Peyer's patch (tissue), 4 donors: Measurements from ENCODE around the gene MTF2. TPM values are rescaled to one million over a fixed set of nuclear protein-coding genes. Genes with fewer than 3 reads are reported as not detected.

Source experiments
- DNase-seq, 3 donors: peaks; one replicate each; pipeline ENCODE4 v3.0.0-alpha.2; 2017 to 2019
- H3K27ac ChIP-seq, 4 donors: fragments of 200-600 bp; sonication (generic); one replicate each; pipeline ENCODE4 v1.5.1; 2016 to 2019
- H3K27me3 ChIP-seq, 2 donors: fragments of 200-600 bp; sonication (generic); one replicate each; pipeline ENCODE4 v1.5.1; 2019
- H3K36me3 ChIP-seq, 3 donors: fragments of 200-600 bp; sonication (generic); one replicate each; pipeline ENCODE4 v1.5.1; 2016 to 2019
- H3K4me1 ChIP-seq, 4 donors: fragments of 200-600 bp; sonication (generic); one replicate each; pipeline ENCODE4 v1.5.1; 2016 to 2019
- H3K4me3 ChIP-seq, 4 donors: fragments of 200-600 bp; sonication (generic); 1 replicate in 3 of 4; 2 replicates in 1 of 4; pipeline ENCODE4 v1.5.1; 2016 to 2019; ENCODE audit warnings: mild to moderate bottlenecking in 1 of 4
- H3K9me3 ChIP-seq, 4 donors: fragments of 200-600 bp; sonication (generic); one replicate each; pipeline ENCODE4 v1.5.1; 2016 to 2019; ENCODE audit warnings: mild to moderate bottlenecking in 1 of 4
- POLR2A ChIP-seq, 2 donors: fragments of 450-650 bp; IDR thresholded peaks; one replicate each; pipeline ENCODE4 v1.5.1; 2017; ENCODE audit warnings: antibody characterized with exemption in 2 of 2, mild to moderate bottlenecking in 2 of 2, moderate library complexity in 2 of 2
- total RNA-seq, 4 donors: library from RNA; depleted of rRNA; stranded (reverse); fragments of >200 nt; gene quantifications; one replicate each; pipeline ENCODE4 v1.1.0, GENCODE V29; 2016
- TF ChIP-seq, protein P1 (sequence below), 6 experiments: fragments of 450-650 bp in 4 of 6; fragments of 200-600 bp in 2 of 6; sonication (generic) in 1 of 6; IDR thresholded peaks; one replicate each; pipeline ENCODE4 v1.5.1; 2017 to 2019; ENCODE audit warnings: antibody characterized with exemption in 6 of 6, mild to moderate bottlenecking in 3 of 6, moderate library complexity in 1 of 6

The MTF2 gene
- total RNA-seq, 4 donors from 2014 or later: 22.3 to 29.8 (median 26.4) TPM

DNA sequence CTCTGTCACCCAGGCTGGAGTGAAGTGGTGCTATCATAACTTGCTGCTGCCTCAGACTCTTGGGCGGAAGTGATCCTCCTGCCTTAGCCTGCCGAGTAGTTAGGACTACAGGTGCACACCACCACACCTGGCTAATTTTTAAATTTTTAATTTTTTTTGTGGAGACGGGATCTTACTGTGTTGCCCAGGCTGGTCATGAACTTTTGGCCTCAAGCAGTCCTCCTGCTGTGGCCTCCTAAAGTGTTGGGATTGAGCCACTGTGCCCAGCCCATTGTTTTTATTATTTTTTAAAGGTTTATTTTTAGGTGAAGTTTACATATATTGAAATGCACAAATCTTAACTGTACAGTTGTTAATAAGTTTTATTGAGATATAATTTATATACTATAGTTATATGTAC is 3.2 kb downstream of the MTF2 start:
- TF ChIP-seq, protein P1, sequence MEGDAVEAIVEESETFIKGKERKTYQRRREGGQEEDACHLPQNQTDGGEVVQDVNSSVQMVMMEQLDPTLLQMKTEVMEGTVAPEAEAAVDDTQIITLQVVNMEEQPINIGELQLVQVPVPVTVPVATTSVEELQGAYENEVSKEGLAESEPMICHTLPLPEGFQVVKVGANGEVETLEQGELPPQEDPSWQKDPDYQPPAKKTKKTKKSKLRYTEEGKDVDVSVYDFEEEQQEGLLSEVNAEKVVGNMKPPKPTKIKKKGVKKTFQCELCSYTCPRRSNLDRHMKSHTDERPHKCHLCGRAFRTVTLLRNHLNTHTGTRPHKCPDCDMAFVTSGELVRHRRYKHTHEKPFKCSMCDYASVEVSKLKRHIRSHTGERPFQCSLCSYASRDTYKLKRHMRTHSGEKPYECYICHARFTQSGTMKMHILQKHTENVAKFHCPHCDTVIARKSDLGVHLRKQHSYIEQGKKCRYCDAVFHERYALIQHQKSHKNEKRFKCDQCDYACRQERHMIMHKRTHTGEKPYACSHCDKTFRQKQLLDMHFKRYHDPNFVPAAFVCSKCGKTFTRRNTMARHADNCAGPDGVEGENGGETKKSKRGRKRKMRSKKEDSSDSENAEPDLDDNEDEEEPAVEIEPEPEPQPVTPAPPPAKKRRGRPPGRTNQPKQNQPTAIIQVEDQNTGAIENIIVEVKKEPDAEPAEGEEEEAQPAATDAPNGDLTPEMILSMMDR (IDR thresholded peaks at IDR 0.05): no peak
- no peak for TF ChIP-seq POLR2A (IDR thresholded peaks at IDR 0.05)
- H3K27me3 ChIP-seq: no peaks in the 10 kb centered on the region
- peaks cover 0 to 4% (median 0%) of the 10 kb centered on the region in 3 donors for H3K36me3 ChIP-seq
- peaks cover 0 to 9% (median 2%) of the 10 kb centered on the region in 4 donors for H3K4me1 ChIP-seq
- H3K27ac ChIP-seq: no peak overlapping the region
- no peaks in the 10 kb centered on the region for H3K9me3 ChIP-seq
- no peak overlapping the region for H3K4me3 ChIP-seq
- DNase-seq: no peak

DNA sequence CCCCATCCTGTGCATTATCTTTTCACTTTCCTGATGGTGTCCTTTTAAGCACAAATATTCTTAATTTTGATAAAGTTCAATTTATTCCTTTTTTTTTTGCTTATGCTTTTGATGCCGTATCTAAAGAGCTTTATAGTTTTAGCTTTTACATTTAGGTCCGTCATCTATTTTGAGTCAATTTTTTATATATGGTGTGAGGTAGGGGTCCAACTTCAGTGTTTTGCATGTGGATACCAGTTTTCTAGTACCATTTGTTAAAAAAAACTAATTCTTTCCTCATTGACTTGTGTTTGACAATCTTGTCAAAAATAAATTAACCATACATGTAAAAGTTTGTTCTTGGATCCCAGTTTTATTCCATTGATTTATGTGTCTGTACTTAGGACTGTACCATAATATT is 4.9 kb downstream of the MTF2 start:
- H3K36me3 ChIP-seq: peaks cover 0 to 4% (median 0%) of the 10 kb centered on the region in 3 donors
- no peak overlapping the region for H3K4me3 ChIP-seq
- no peak overlapping the region for H3K27ac ChIP-seq
- H3K4me1 ChIP-seq: peaks cover 0 to 9% (median 0%) of the 10 kb centered on the region in 4 donors
- TF ChIP-seq POLR2A (IDR thresholded peaks at IDR 0.05): no peak
- TF ChIP-seq, protein P1 (IDR thresholded peaks at IDR 0.05): no peak
- no peak for DNase-seq
- H3K9me3 ChIP-seq: no peaks in the 10 kb centered on the region
- H3K27me3 ChIP-seq: no peaks in the 10 kb centered on the region

DNA sequence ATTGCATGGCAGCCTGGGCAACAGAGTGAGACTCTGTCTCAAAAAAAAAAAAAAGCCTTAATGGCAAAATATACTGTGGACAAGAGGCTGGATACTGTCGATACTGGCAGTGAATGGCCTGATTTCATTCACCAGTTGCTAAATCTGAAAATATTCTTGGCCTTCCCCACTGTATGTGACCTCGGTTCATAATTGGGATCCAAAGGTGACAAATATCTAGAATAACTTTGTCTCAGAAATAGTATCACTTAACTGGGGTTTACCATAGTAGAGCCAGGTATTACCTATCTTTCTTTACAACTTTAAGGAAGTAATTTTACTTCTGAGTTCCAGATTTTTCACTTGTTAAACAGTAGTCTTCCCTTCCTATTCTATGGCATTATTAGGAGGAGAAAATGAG is 8.4 kb downstream of the MTF2 start:
- no peak overlapping the region for H3K4me3 ChIP-seq
- no peaks in the 10 kb centered on the region for H3K27me3 ChIP-seq
- H3K4me1 ChIP-seq: peaks cover 0 to 5% (median 0%) of the 10 kb centered on the region in 4 donors
- TF ChIP-seq, protein P1 (IDR thresholded peaks at IDR 0.05): no peak
- TF ChIP-seq POLR2A (IDR thresholded peaks at IDR 0.05): no peak
- peaks cover 0 to 4% (median 0%) of the 10 kb centered on the region in 3 donors for H3K36me3 ChIP-seq
- H3K27ac ChIP-seq: no peak overlapping the region
- H3K9me3 ChIP-seq: no peaks in the 10 kb centered on the region
- DNase-seq: no peak

DNA sequence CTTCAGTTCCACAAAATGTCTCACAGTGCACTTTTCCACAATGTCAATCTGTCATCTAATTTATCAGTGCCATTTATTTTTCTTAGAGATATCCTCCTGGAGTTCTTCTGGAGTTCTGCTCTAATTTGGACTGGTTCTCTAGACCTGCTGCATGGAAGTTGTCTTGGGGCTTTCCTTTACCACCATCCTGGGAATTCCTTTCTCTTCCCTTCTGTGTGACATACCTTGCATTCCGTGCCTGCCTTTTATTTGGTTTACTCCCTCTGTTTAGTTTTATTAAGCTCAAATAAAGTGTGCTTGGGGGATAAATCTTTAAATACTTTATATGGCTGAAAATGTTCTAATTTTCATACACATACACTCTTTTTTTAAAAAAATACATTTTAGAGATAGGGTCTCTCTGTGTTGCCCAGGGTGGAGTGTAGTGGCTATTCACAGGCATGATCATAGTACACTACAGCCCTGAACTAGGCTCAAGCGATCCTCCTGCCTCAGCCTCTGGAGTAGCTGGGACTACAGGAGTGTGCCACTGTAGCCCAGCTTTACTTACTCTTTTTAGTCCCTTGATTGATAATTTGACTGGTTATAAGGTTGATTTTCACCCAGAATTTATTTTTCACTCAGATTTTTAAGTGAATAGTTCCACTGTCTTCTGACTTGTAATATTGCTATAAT is 14.4 kb downstream of the MTF2 start:
- no peak for DNase-seq
- Histone ChIP-seq H3K27ac (no peak overlapping the region), H3K27me3 (no peaks in the 10 kb centered on the region), H3K4me1 (no peaks in the 10 kb centered on the region), H3K36me3 (no peaks in the 10 kb centered on the region), H3K4me3 (no peak overlapping the region), H3K9me3 (no peaks in the 10 kb centered on the region)
- TF ChIP-seq, protein P1 (IDR thresholded peaks at IDR 0.05): no peak
- TF ChIP-seq POLR2A (IDR thresholded peaks at IDR 0.05): no peak

DNA sequence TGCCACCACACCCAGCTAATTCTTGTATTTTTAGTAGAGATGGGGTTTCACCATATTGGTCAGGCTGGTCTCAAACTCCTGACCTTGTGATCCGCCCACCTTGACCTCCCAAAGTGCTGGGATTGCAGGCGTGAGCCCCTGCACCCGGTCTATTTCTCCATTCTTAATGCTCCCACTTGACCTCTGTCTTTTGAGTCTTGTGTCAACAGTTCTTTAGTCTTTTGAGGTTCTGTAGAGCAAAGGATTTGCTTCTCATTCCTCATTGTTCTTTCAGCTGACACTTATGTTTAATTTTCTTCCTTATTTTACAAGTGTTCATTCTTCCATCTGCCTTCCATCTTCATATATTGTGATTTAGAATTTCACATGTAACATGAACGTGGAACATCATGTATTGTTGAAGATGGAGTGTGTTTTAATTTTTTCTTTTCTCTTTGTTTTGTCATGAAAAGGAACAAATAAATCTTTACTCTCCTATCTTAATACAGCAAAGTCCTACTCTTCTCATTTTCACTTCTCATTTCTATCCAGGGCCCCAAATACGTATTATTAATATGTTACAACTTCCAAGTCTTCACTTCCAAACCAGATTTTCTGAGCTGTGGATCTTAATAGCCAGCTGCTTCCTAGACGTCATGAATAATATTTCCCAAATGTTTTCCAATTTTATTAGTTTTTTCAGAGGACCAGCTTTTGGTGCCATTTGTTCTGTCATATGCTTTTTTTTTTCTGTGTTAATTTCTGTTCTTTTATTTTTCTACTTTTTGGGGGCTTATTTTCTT is 16.9 kb downstream of the MTF2 start:
- no peak for DNase-seq
- Histone ChIP-seq H3K4me3 (no peak overlapping the region), H3K9me3 (no peaks in the 10 kb centered on the region), H3K27ac (no peak overlapping the region), H3K27me3 (no peaks in the 10 kb centered on the region), H3K4me1 (no peaks in the 10 kb centered on the region), H3K36me3 (no peaks in the 10 kb centered on the region)
- TF ChIP-seq, protein P1 (IDR thresholded peaks at IDR 0.05): no peak
- no peak for TF ChIP-seq POLR2A (IDR thresholded peaks at IDR 0.05)
